Stomach (tissue), 4 donors: ENCODE results near the gene CDC42EP1.

Experiments
- EP300 ChIP-seq: sonication (generic); formaldehyde crosslinking; IDR thresholded peaks from one replicate; pipeline ENCODE4 v1.6.1; 2017; ENCODE audit warnings: antibody characterized with exemption
- POLR2A ChIP-seq, 4 donors: fragments of 450-650 bp; IDR thresholded peaks; one replicate each; pipeline ENCODE4 v1.6.1; 2016; ENCODE audit warnings: antibody characterized with exemption in 4 of 4, control low read depth in 2 of 4, mild to moderate bottlenecking in 1 of 4, moderate library complexity in 1 of 4
- POLR2AphosphoS5 ChIP-seq, 3 donors: sonication (generic); formaldehyde crosslinking; IDR thresholded peaks; one replicate each; pipeline ENCODE4 v1.6.1; 2016; ENCODE audit warnings: antibody characterized with exemption in 3 of 3
- TF ChIP-seq, protein P1 (sequence below), 7 experiments: fragments of 450-650 bp in 4 of 7; fragments of 200-600 bp in 3 of 7; sonication (generic) in 3 of 7; IDR thresholded peaks; one replicate each; pipeline ENCODE4 v1.5.1; 2016 to 2019; ENCODE audit warnings: antibody characterized with exemption in 7 of 7, control low read depth in 2 of 7, mild to moderate bottlenecking in 1 of 7

- TF ChIP-seq, protein P1, sequence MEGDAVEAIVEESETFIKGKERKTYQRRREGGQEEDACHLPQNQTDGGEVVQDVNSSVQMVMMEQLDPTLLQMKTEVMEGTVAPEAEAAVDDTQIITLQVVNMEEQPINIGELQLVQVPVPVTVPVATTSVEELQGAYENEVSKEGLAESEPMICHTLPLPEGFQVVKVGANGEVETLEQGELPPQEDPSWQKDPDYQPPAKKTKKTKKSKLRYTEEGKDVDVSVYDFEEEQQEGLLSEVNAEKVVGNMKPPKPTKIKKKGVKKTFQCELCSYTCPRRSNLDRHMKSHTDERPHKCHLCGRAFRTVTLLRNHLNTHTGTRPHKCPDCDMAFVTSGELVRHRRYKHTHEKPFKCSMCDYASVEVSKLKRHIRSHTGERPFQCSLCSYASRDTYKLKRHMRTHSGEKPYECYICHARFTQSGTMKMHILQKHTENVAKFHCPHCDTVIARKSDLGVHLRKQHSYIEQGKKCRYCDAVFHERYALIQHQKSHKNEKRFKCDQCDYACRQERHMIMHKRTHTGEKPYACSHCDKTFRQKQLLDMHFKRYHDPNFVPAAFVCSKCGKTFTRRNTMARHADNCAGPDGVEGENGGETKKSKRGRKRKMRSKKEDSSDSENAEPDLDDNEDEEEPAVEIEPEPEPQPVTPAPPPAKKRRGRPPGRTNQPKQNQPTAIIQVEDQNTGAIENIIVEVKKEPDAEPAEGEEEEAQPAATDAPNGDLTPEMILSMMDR (IDR thresholded peaks at IDR 0.05), result no peak
- TF ChIP-seq EP300, result no peak
- TF ChIP-seq POLR2A (IDR thresholded peaks at IDR 0.05), result no peak
- peak in 1 of 3 donors; percentile 28 for TF ChIP-seq POLR2AphosphoS5 (IDR thresholded peaks at IDR 0.05)
These were observed 11.7 kb downstream of the CDC42EP1 start for GRCh38 chr22:37571992-37572373.
